Measurements from ENCODE around the gene ADAMTS17.

Gene ADAMTS17

DNA sequence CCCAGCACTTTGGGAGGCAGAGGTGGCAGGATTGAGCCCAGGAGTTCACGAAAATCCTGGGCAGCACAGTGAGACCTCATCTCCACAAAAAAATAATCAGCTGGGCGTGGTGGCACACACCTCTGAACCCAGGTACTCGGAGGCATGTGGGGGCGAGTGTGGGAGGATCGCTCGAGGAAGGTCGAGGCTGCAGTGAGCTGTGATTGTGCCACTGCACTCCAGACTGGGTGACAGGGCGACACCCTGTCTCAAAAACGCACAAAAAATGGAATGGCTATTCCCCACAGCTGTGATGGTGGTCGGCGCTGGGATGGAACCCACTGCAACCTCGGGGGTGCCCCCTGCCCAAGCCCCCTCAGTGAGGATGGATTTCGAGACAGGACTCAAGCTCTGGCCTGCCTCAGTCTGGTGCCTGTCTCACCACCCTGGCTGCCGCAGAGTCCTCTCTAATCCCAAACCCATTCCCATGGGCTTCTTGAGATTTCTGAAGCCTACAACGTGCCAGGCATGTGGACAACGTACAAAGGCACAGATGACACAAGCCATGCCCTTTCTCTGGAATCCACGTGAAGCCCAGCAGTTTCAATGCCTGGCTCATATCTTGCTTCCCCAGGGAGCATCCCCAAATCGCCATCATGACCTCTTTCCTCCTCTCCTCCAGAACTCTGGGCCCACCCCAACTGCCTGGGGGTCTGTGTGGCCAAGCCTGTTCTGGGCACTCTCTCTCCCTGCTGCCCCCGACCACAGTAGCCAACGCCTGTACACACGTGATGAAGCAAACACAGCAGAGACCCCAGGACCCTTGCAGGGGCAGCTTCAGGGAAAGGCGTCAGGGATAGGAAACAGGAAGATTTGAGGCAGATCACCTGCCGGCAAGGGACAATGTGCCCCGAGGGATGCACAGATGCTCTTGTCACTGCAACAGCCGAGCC is 32.4 kb downstream of the ADAMTS17 start:
- DNase-seq (ENCODE audit: low spot score): no peak

DNA sequence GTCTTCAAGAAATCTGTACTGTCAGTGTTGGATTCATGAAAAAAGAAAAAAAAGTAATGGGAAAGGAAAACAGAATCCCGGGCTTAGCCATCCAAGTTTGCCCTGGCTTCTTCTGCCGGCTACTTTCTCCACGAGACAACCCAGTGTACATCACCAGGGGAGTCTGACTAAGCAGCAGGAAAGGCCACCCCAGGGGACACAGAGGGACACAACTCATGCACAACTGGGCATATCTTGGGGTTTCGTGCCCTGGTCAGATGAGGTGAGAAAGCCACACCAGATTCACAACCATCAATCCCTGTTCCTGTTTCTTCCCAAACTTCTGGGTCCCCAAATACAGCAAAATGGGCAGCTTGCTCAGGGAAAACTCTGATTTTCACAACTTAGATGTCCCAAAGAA is 33.2 kb downstream of the ADAMTS17 start:
- DNase-seq (ENCODE audit: low spot score): no peak

DNA sequence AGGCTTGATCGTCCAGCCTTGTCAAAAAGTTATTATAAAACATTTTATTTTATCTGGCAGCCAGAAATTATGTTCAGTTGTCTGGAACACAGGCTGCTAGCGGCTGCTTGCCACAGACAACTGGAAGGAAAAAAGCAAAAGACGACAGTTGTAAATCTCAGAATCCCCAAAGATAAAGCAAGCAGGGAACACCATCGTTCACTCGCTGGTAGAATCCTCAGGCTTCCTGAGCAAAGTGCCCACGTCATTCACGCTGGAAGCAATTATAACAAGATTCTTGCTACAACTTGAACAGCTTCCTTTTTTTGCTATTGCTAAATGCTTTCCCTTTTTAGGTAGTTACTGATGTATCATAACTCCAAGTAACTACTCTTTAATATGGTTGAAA is 33.6 kb downstream of the ADAMTS17 start:
- DNase-seq (ENCODE audit: low spot score): no peak

DNA sequence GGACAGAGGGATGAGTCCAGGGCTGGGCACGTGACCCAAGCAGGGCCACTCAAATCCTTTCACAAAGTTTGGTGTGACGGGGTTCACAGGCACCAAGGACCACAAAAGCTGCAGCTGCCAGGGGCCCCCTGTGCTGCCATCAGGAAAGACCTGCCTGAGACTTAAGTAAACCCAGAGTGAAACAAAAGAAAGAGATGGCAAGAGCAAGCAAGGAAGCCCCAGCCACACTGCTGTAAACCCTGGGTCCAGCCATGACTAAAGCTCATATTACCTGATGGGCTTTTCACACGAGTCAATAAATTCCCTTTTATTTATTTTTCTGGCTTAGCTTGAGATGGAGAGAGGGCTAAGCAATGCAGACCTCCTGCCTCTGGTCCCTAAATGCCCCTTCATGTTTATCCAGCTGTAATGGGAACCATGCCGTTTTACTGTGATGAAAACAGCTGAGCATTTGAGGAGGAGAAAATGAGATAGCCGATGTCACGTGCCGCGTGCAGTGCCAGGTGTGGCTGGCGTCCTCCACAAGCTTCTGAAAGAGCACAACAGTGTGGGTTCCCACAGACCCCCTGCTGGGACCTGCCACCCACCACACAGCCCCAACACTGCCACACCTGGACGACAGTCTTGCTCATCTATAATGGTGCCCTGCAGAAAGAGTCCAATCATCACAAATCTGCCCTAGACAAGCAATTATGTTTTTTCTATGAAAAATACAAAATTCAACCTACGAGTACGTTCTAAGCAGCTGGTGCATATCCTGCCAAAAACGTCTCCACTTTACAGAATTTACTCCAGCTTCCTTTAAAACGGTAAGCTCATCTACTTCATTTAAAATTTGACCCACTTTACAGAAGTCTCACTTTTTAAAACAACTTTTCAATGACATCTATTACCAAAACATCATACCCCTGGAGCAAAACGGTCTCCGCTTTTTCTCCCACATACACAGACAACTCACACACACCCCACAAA is 34.2 kb downstream of the ADAMTS17 start:
- no peak for DNase-seq (ENCODE audit: low spot score)

DNA sequence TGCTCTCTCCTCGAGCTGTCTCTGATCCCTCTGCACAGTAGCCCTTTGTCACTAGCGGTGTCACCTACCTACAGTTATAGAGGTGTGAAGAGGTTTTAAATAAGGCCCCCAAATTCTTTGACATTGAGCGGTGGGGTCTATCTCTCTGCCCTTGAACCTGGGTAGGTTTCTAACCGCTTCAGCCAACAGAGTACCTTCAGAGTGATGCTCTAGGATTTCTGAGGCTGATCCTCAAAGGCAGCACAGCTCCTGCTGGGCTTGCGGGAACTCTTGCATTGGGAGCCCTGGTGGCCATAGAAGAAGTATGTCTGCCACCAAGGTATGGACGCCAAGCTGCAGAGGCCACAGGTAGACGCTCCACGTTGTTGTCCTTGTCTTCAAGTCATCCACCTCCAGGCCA is 35.7 kb downstream of the ADAMTS17 start:
- no peak for DNase-seq (ENCODE audit: low spot score)

DNA sequence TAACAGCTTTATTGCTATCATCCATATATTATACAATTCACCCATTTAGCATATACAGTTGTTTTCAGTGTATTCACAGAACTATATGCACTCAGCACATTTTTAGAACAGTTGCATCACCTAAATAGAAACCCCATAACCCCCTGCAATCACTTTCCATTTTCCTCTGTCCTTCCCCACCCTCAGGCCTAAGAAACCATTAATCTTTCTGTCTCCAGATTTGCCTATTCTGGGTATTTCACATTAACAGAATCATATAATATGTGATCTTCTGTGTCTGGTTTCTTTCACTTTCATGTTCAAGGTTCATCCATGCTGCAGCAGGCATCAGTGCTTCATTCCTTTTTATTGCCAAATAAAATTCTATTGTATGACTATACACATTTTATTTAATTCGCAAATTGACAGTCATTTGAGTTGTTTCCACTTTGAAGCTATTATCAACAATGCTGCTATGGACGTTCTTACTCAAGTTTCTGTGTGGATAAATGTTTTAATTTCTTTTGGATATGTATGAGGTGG is 39.8 kb downstream of the ADAMTS17 start:
- DNase-seq (ENCODE audit: low spot score): no peak

DNA sequence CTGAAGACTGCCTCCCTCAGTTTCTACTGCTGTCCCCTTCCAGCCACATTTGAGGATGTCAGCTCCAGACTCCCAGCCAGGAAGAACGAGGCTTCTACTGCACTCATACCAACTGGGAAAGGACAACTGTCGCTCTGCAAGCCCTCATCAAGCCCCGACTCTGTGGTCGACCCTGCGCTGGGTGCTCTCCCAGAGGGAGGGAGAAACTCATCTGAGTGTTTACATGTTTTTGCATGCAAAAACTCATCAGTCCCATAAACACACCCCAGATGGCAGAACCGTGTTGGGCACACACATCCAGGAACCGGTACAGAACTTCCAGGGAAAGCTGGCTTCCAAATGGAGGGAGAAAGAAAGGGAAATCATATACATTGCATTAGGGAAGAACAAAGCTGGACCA is 43.5 kb downstream of the ADAMTS17 start:
- DNase-seq (ENCODE audit: low spot score): no peak

DNA sequence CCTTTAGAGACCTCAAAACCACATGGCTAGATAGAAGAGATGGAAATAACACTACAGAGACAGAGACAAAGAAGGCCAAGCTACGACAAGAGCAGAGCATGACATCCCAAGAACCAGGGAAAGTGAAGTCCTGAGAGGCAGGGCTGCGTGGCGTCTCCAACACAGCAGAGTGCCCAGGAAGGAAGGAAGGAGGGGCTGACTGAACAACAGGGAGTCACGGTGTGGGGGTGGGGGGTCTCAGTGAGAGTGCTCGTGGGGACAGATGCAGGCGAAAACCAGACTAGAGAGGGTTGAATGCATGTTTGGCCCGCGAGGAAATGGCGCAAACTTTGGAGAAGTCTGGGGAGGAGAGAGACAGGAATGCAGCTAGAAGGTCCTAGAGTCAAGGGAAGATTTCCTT is 44.0 kb downstream of the ADAMTS17 start:
- no peak for DNase-seq (ENCODE audit: low spot score)

DNA sequence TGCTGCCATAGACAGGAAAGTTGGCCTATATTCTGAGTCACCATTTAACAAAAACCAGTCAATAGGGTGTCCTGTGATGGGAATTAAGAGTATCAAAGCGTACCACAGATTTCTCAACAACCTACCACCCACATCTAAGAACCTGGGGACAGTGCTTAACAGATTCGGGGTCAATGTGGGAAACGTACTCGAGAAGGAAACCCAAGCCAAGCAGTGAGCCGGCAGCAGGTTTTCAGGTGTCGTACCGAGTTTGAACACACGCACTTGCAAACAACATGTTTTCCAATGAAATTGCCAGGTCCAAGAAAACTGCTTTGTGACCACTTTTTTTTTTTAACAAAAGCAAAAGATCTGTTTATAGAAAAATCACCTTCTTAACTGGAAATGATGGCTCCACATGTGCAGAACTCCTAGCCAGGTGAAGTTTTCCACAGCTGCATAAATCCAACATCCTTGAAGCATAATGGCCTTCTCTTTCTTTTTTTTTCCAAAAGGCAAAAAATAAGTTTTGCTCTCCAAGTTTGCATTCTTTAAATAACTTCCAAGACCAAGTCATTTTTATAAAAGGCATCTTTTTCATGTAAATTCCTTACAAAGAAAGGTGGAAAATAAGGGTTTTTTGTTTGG is 45.7 kb downstream of the ADAMTS17 start:
- DNase-seq (ENCODE audit: low spot score): no peak

DNA sequence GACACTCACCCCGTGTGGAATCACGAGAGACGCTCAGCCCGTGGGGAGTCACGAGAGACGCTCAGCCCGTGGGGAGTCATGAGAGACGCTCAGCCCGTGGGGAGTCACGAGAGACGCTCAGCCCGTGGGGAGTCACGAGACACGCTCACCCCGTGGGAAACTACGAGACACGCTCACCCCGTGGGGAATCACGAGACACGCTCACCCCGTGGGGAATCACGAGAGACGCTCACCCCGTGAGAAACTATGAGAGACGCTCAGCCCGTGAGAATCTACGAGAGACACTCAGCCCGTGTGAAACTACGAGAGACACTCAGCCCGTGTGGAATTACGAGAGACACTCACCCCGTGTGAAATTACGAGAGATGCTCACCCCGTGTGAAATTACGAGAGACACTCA is 49.8 kb downstream of the ADAMTS17 start:
- DNase-seq (ENCODE audit: low spot score): no peak

DNA sequence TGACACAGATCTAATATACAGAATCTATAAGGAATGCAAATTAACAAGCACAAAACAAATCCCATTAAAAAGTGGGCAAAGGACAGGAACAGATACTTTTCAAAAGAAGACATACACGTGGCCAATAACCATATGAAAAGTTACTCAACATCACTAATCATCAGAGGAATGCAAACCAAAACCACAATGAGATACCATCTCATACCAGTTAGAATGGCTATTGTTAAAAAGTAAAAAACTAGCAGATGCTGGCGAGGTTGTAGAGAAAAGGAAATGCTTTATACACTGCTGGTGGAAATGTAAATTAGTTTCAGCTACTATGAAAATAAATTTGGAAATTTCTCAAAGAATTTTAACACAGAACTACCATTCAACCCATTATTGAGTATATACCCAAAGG is 50.7 kb downstream of the ADAMTS17 start:
- no peak for DNase-seq (ENCODE audit: low spot score)

DNA sequence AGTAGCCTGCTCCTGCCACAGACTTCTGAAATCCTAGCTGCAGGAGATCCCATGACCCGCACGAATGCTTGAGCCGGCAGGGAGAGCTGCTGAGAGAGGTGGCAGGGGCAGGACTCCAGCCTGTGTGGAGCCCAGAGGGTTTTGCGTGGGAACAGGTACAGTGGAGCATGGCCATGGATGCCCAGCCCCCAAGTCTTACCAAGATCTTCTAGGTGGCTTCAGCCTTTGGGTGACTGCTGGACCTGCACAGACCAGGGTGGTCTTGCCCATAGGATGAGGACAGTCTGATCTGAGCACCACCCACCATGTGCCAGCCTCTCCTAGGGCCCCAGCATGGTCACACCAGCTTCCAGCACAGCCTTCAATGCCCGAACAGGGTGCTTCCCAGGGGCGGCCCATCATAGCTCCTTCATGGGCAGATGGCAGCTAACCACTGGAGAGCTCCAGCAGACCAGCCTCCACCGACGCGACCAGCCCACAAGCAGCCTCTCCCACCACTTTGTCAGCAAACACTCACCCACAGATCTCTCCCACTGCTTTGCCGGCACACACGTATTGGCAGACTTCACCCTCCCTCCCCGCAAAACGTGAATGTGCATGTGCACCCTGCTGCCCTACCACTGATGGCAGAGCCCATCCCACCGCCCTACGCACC is 56.0 kb downstream of the ADAMTS17 start:
- no peak for DNase-seq (ENCODE audit: low spot score)

DNA sequence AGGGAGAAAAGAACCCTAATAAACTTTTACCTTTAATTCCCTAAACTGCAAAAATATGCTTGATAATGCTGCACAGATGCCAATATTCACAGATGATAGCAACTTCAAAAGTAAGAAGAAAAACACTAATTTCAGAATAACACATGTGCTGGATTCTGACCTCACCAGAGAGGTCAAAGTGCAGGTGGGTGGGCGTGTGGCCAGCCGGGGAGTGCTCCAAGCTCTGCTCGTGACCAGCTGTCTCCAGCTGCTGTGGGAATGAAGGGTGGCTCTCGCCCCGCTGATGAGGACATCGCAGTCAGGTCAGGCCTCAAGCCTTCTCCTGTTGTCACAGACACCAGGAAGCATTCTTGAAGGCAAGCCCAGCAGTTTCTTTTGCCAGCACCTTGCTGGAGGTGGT is 57.1 kb downstream of the ADAMTS17 start:
- no peak for DNase-seq (ENCODE audit: low spot score)

DNA sequence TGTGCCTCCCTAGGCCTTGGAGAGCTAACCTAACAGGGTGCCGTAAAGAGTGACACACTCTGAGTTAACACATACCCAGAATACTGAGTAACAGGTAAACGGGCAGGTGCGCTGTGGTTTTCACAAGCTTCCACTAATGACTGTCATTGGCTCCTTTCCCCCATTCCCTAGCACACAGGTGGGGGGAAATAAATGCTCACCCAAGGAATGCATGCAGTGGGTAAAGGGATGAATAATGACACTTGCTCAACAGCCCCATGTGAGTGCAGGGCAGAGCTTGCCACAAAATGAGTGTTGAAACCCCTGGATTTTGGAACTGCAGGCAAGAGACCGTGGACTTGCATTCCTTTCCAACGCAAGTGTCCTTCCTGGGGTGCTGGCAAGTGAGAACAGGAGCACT is 57.6 kb downstream of the ADAMTS17 start:
- DNase-seq (ENCODE audit: low spot score): no peak

DNA sequence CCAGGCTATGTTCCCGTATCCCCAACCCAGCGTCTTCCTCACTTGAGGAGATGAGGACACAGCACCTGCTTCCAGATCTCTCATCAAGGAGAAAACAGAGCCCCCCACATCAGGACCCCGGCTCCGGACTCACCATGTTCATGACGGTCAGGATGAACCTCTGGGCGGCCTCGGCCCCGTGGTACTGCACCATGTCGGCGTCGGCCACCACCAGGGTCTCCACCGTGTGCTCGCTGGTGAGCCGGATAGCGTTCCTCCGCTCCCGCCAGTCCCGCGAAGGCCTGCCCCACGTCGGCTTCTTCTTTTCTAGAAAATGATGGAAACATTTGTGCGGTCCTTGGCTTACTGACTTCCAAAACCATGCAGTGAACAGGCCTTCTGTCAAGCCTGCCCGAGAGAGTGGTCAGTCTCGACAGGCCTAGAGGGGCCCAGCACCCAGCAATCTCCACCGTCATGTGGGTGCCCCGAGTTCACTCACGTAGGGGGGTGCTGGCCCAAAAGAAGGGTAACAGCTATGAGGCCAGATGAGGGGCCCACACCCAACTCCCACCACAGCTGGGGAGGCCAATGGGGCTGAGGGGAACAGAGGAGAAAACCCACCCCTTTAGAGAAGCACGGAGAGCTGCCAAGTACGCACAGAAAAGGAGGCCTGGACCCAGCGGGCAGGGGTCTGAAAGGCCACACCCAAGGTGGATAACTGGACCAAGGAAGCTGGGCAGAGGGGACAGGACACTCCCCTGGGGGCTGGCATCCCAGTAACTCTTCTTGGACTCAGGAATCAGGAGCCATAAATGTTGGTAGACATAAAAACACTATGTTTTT is 60.5 kb downstream of the ADAMTS17 start:
- no peak for DNase-seq (ENCODE audit: low spot score)

DNA sequence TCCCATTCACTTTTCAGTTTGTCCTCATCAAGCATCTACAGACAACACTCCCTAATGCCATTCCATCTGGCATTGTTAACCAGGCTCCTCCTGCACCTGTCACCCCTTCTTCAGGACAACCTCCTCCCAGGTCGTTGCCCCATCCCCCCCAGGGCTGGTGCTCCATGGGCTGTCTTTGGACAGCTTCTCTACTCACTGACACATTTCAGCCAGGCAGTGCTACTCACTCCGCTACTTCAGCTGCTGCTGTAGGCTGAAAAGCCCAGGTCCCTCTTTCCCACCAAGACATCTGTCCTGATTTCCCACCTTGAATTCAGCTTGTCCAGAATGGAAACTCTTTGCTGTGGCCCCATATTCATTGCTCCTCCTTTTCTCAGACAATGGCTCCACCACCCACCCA is 61.9 kb downstream of the ADAMTS17 start:
- DNase-seq (ENCODE audit: low spot score): peak; percentile 0

DNA sequence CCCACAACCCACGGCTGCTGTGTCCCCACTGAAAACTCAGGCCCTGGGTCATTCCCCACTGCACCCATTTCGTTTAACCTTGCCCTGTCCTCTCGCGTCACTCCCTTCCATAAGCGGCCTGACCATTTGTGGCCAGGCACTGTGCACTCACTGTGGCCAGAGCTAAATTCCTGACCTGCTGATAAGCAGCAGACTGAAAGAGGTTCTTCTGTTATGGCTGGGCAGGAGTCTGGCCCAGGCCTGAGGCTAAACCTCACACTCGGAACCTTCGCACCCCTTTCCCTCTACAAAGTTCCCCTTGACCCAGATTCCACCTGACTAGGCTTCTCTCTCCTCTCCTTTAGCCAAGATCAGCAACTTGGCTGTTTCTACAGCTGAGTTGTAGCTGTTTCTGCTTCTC is 62.3 kb downstream of the ADAMTS17 start:
- no peak for DNase-seq (ENCODE audit: low spot score)

DNA sequence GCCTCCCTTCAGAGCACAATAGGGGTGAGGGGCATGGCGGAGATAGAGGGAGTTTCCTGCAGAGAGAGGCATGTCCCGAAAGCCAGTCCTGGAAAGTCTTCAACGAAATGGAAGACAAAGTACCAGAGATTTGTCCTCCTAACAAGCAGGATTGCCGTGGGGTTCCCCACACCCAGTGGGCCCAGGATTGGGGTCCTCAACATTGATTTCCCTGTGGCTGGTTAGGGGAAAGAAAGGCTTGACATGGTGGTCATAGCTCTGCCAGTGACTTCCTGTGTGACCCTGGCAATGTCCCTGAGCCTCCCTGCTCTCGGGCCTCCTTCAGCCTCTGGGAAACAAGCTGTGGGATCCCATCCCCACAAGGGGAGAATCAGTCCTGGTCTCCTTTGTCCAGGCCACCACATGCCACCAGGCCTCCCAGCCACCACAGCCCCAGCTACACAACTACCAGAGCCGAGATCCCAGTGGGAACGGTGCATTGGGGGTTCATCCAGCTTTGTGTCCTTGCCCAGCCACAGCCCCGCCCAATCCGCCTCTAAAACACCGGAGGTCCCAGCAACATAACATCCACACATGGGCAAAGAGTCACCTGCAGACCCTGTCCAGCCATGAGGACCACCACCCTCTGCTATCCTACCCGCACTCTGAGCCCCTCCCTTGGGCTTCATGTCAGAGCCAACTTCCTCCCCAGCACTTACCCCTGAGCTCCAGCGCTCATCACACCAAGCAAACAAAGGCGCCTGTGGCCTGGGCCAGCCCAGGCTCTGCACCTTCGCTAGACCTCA is 63.0 kb downstream of the ADAMTS17 start:
- DNase-seq (ENCODE audit: low spot score): no peak

DNA sequence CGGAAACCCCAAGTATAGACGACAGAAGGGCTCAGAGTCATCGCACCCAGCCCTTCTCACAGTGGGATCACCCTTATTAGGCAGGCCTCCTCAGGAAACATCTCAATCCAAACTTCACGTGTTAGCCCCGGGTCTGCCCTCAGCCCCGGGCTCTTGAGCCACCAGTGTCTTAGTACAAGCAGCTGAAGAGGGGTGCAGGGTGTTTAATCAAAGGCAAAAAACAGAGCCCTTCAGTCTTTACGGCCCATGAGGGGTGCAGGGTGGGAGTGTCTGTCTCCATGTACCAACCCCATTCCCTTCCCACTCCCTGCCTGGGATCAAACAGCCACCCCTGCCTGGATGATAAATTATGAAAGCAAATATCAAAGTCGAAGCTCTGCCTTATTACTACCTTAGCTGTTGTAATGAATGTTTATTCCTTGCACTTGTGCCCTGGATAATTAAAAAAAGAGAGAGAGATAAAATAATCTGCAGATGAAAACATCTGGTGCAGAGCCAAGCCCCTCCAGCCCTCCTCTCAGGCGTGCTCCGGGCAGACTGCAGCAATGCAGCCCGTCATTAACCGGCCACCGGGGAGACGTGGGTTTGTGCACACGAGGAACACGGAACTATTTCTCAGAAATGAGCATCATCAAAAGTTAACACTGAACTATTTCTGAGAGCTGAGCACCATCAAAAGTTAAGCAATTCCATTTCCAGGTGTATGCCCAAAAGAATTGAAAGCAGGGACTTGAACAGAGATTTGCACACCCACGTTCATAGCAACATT is 64.5 kb downstream of the ADAMTS17 start:
- no peak for DNase-seq (ENCODE audit: low spot score)
